GM13976 (cell line): ENCODE measurements around the gene IL17C.

Experiments
- DNase-seq: peaks from one replicate; pipeline ENCODE4 v3.0.0; 2012; ENCODE audit warnings: low spot score
- CTCF ChIP-seq: IDR thresholded peaks from 2 replicates; pipeline ENCODE4 v1.5.1; 2012; ENCODE audit warnings: borderline replicate concordance, mild to moderate bottlenecking; ENCODE audit not compliant: insufficient read depth; ENCODE audit errors: extremely low read depth, missing control alignments, control extremely low read depth
- in situ Hi-C: fragments of 300-500 bp; cut with MboI; formaldehyde crosslinking; loops from one replicate; pipeline ENCODE4 v1.12.0; 2022; ENCODE audit warnings: low sequenced_read_pairs, mixed read lengths, inconsistent platforms; ENCODE audit not compliant: unreplicated experiment

IL17C gene

GRCh38 chr16:88635671-88636319, 2.6 kb upstream of the IL17C start:
- in situ Hi-C loops, result no loop called here

GRCh38 chr16:88636488-88637265, 1.7 kb upstream of the IL17C start:
- no peak for DNase-seq
- in situ Hi-C loops, result no loop called here
- no peak for TF ChIP-seq CTCF

More at GRCh38 chr16:88635671-88636319, 2.6 kb upstream of the IL17C start:
- no peak for DNase-seq
- no peak for TF ChIP-seq CTCF

- TF ChIP-seq CTCF, result no peak
- peak; percentile 60 for DNase-seq
- in situ Hi-C loops, result no loop called here
Observed at GRCh38 chr16:88639231-88640038, 1.1 kb downstream of the IL17C start.

- in situ Hi-C loops, result no loop called here
- no peak for DNase-seq
- TF ChIP-seq CTCF, result no peak
Observed at GRCh38 chr16:88640039-88640495, 1.7 kb downstream of the IL17C start.

- in situ Hi-C loops, result no loop called here
- TF ChIP-seq CTCF, result no peak
- DNase-seq, result no peak
Observed at GRCh38 chr16:88640498-88641247, 2.3 kb downstream of the IL17C start.
